ENCODE data around the gene TTC39B.

Gene TTC39B

DNA sequence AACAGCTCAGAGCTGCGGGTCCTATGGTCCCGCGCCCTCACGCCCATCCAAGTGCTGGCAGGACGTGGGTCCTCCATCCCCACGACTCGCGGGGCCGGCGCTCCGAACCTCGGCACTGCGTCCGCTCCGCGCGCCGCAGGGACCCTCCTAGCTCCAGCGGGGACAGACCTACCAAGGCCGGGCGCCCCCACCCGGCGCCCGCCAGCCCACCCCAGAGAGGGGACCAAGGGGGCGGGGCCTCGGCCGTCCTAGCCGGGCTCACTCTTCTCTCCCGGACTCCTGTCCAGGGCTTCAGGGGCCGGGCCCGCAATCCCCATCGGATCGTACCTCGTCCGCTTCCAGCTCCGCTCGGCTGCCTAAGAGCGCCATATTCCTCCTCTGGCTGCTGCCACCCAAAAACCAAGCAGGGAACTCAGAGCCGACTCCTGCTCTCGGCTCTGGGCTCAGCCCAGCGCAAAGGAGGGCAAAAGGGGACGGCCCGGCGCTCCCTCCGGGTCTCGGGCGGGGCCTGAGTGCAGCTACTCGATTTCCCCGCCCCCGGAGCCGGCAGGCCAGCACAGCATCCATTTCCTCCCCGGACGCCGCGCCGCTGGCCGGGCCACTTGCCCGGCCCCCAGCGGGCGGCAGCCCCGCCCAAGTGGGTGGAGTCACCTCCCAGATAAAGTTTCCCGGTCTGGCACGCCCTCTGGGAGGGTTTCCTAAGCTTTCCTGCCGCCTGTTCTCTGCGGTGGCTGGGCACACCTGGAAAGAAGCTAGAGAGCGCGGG, at the start of gene TTC39B:
Gene TTC39B (minus strand): TSS at position 460 of the 766 bp plus-strand sequence. CDS start 91 bp downstream, at position 369.
- in situ Hi-C loops (cut with MboI; ENCODE audit: low pct_unique_long_range_greater_than_20kb, low sequenced_read_pairs, unreplicated experiment) = no loop called here
- TF ChIP-seq, protein P1, sequence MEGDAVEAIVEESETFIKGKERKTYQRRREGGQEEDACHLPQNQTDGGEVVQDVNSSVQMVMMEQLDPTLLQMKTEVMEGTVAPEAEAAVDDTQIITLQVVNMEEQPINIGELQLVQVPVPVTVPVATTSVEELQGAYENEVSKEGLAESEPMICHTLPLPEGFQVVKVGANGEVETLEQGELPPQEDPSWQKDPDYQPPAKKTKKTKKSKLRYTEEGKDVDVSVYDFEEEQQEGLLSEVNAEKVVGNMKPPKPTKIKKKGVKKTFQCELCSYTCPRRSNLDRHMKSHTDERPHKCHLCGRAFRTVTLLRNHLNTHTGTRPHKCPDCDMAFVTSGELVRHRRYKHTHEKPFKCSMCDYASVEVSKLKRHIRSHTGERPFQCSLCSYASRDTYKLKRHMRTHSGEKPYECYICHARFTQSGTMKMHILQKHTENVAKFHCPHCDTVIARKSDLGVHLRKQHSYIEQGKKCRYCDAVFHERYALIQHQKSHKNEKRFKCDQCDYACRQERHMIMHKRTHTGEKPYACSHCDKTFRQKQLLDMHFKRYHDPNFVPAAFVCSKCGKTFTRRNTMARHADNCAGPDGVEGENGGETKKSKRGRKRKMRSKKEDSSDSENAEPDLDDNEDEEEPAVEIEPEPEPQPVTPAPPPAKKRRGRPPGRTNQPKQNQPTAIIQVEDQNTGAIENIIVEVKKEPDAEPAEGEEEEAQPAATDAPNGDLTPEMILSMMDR (IDR thresholded peaks at IDR 0.05; ENCODE audit: extremely low read depth, insufficient read depth, missing control alignments) = no peak
- DNase-seq (ENCODE audit: low spot score) = peak; percentile 90

DNA sequence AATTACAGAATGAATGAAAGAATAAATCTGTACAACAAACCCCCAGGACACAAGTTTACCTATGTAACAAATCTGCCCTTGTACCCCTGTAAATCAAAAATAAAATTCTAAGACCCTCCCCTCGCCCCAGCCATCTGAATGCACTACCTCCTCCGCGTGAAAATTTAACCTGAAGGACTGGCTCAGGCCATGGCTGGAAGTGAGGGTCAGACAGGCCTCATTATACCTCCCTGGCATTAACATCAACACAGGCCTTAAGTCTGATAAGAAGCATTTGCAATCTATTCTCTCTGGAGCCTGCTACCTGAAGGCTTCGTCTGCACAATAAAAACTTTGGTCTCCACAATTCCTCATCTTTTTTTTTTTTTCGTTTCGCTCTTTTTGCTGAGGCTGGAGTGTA, 48.7 kb upstream of the TTC39B start:
- DNase-seq (ENCODE audit: low spot score) = no peak
- in situ Hi-C loops (cut with MboI; ENCODE audit: low pct_unique_long_range_greater_than_20kb, low sequenced_read_pairs, unreplicated experiment) = no loop called here
- TF ChIP-seq, protein P1 (IDR thresholded peaks at IDR 0.05; ENCODE audit: extremely low read depth, insufficient read depth, missing control alignments) = no peak

DNA sequence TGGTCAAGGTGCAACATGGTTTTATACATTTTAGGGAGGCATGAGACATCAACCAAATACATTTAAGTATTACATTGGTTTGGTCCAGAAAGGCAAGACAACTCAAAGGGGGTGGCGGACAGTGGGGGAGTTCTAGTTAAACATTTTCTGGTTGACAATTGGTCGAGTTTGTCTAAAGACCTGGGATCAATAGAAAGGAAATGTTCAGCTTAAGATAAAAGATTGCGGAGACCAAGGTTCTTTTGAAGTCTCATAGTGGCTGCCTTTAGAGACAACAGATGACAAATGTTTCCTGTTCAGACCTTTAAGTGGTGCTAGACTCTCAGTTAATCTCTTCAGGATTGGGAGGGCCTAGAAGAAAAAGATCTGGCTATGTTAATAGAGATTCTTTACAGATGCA, 47.7 kb upstream of the TTC39B start:
- TF ChIP-seq, protein P1 (IDR thresholded peaks at IDR 0.05; ENCODE audit: extremely low read depth, insufficient read depth, missing control alignments) = no peak
- in situ Hi-C loops (cut with MboI; ENCODE audit: low pct_unique_long_range_greater_than_20kb, low sequenced_read_pairs, unreplicated experiment) = no loop called here
- DNase-seq (ENCODE audit: low spot score) = no peak

DNA sequence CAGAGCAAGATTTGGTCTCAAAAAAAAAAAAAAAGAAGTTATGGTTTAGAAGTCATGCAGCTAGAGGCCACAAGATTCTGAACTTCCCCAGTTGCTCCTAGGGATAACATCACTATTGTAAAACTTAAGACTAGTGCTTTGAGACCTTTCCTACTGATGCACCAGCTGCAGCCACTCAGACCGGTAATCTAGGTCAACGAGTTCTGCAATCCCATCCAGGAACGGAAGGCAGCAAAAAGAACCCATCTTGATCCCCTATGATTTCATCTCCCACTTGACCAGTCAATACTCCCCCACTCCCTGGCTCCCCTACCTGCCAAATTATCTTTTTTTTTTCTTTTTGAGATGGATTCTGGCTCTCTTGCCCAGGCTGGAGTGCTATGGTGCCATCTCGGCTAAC, 46.9 kb upstream of the TTC39B start:
- TF ChIP-seq, protein P1 (IDR thresholded peaks at IDR 0.05; ENCODE audit: extremely low read depth, insufficient read depth, missing control alignments) = no peak
- in situ Hi-C loops (cut with MboI; ENCODE audit: low pct_unique_long_range_greater_than_20kb, low sequenced_read_pairs, unreplicated experiment) = no loop called here

DNA sequence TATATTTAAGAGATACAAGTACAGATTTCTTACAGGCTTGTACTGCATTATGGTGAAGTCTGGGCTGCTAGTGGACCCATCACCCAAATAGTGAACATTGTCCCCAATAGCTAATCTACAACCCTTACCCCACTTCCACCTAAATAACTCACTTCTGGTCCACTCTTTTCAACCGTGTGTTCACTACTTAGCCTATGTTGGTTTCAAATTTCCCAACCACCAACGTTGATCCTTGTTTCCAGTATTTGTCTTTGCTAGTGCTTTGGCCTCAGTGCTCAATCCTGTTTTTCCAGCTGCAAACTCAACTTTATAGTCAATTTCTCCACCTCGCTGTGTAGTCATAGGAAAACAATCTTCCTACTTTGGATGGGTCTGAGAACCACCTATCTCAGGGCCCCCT, 45.3 kb upstream of the TTC39B start:
- no peak for DNase-seq (ENCODE audit: low spot score)
- in situ Hi-C loops (cut with MboI; ENCODE audit: low pct_unique_long_range_greater_than_20kb, low sequenced_read_pairs, unreplicated experiment) = no loop called here
- TF ChIP-seq, protein P1 (IDR thresholded peaks at IDR 0.05; ENCODE audit: extremely low read depth, insufficient read depth, missing control alignments) = no peak

More for the DNA sequence above, 46.9 kb upstream of the TTC39B start:
- no peak for DNase-seq (ENCODE audit: low spot score)

DNA sequence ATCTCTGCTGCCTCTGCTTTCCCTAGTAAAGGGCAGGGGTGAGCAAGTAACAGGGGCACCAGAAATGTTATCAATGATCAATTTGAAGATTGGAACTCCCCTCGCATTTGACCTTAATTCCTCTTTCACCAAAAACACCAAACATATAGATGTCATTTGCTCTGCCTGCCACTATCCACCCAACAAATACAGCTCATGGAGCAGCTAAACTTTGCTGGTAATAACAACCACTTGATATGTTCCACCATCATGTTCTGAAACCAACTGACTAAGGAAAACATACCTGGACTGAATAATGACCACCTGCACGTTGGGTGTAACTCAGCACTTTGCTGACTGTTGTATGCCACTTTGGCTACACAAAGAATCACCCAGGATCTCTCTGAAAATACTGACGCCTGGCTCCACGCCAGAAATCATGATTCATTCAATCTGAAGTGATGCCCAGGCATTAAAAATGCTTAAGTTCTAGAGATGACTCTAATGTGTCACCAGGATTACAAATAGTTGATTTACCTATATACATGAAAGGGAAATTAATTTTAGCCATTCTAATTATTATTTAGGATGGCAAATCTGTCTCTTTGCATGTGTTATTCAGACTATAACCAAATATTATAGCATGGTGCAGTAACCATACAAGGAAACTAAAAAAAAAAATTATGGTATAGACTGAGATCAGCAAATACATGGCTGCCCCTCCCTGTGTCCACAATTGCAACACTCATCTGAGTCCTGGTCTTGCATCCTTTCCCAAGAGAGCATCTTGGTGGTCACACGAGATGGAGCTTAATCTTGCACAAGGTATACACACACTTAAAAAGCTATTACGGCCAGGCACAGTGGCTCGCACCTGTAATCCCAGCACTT, 43.1 kb upstream of the TTC39B start:
- in situ Hi-C loops (cut with MboI; ENCODE audit: low pct_unique_long_range_greater_than_20kb, low sequenced_read_pairs, unreplicated experiment) = no loop called here
- no peak for DNase-seq (ENCODE audit: low spot score)
- TF ChIP-seq, protein P1 (IDR thresholded peaks at IDR 0.05; ENCODE audit: extremely low read depth, insufficient read depth, missing control alignments) = no peak
